Heart right ventricle (tissue), 16 donors: ENCODE measurements around the gene MYO3B. TPM values are rescaled to one million over a fixed set of nuclear protein-coding genes. Genes with fewer than 3 reads are reported as not detected.

Experiments used
- ATAC-seq, 8 donors: fragments of 200-7000 bp; cut with Tn5 transposase; one replicate each; pipeline ENCODE4 v1.9.1; 2020; ENCODE audit warnings: mild to moderate bottlenecking in 8 of 8, moderate library complexity in 8 of 8, moderate number of reproducible peaks in 1 of 8
- DNase-seq, 2 donors: peaks; one replicate each; pipeline ENCODE4 v3.0.0-alpha.2; 2020
- H3K27ac ChIP-seq, 10 donors: fragments of 200-600 bp; sonication (generic) in 2 of 10; one replicate each; pipeline versions ENCODE4 v1.5.0 to v1.8.0; 2020 to 2022; ENCODE audit warnings: mild to moderate bottlenecking in 3 of 10
- H3K27me3 ChIP-seq, 7 donors: fragments of 200-600 bp; one replicate each; pipeline ENCODE4 v1.8.0; 2021 to 2022; ENCODE audit warnings: mild to moderate bottlenecking in 2 of 7
- H3K36me3 ChIP-seq, 9 donors: fragments of 200-600 bp; sonication (generic) in 1 of 9; one replicate each; pipeline versions ENCODE4 v1.5.0 to v1.8.0; 2020 to 2022; ENCODE audit warnings: mild to moderate bottlenecking in 2 of 9
- H3K4me1 ChIP-seq, 9 donors: fragments of 200-600 bp; sonication (generic) in 1 of 9; one replicate each; pipeline versions ENCODE4 v1.5.0 to v1.8.0; 2020 to 2022; ENCODE audit warnings: mild to moderate bottlenecking in 4 of 9
- H3K4me3 ChIP-seq, 10 donors: fragments of 200-600 bp; sonication (generic) in 2 of 10; one replicate each; pipeline versions ENCODE4 v1.5.0 to v1.8.0; 2020 to 2022; ENCODE audit warnings: mild to moderate bottlenecking in 7 of 10, moderate library complexity in 2 of 10
- H3K9me3 ChIP-seq, 11 donors: fragments of 200-600 bp in 10 of 11; sonication (generic) in 2 of 11; one replicate each; pipeline versions ENCODE4 v1.5.0 to v1.8.0; 2013 to 2022; ENCODE audit warnings: mild to moderate bottlenecking in 2 of 11, control low read depth in 1 of 11, moderate library complexity in 1 of 11
- WGBS, 2 donors: extraction: QIAGEN DNeasy Blood & Tissue Kit; methylation state at CpG; one replicate each; pipeline ENCODE4 v1.1.7; 2013; ENCODE audit warnings: inconsistent platforms in 1 of 2; 5-methylcytosine and 5-hydroxymethylcytosine counted together
- intact Hi-C, 10 donors: fragments of 100-400 bp; cut with DNase I; formaldehyde crosslinking; loops; one replicate each; pipeline versions ENCODE4 v1.11.1 to v1.14.2; 2022
- polyA plus RNA-seq, 2 donors: library from polyadenylated mRNA; stranded (reverse); fragments of 200-250 nt; gene quantifications; one replicate each; pipeline ENCODE4 v1.2.3, GENCODE V29; 2013
- total RNA-seq, 10 donors: library from RNA; stranded (reverse); fragmentation: NEBNext Ultra II Directional in 3 of 10; extraction: Animal tissue kit (Norgen Biotek cat#: 25700) in 3 of 10; gene quantifications; one replicate each; pipeline versions ENCODE4 v1.2.1 to v1.2.4, GENCODE V29; 2021 to 2023
- TF ChIP-seq, protein P1 (sequence below), 9 donors: fragments of 200-600 bp; sonication (generic) in 2 of 9; IDR thresholded peaks; one replicate each; pipeline versions ENCODE4 v1.5.0 to v1.8.0; 2021 to 2022; ENCODE audit warnings: antibody characterized with exemption in 9 of 9, mild to moderate bottlenecking in 5 of 9, moderate library complexity in 1 of 9
- donor health status: Arrhythmogenic right ventricular cardiomyopathy.
- donor health status: ischemic (EF 13 %, LVEDD 7.1; RV severe dilation, severe dysfunction).
- donor health status: healthy with polysubstance abuse.
- donor health status: DM: no; HTN: yes; CAD: no.
- donor health status: DM: no; HTN: no; CAD: no.
- donor health status: ischemic (EF 25% LVEDD 6.9; RV normal size, moderate dysfunction).
- donor health status: ischemic (EF 25% LVEDD 5.7; RV mildly dilated, moderate dysfunction).
- donor health status: healthy.
- donor health status: DM: yes; HTN: yes; CAD: no.
- donor health status: Ischemic cardiomyopathy.
- donor health status: ischemic (EF 35%, LVEDD 5.7; RV mildly dilated, moderate dysfunction).
- donor health status: nonischemic (EF 11% LVEDD 7.7; RV severe dilation, severe dysfunction).
- donor health status: DM: yes; HTN: yes; CAD: no.
- donor health status: PGD.
- donor health status: ischemic (EF 29% LVEDD 5.4; RV normal size, mild dysfunction).
- donor health status: nonischemic (EF 23%, LVEDD 6.1; RV moderate dilation, normal function).

The MYO3B gene
- total and polyA plus RNA-seq, 12 donors, result 0.05 to 0.21 (median 0.09) TPM; not detected in 8

DNA sequence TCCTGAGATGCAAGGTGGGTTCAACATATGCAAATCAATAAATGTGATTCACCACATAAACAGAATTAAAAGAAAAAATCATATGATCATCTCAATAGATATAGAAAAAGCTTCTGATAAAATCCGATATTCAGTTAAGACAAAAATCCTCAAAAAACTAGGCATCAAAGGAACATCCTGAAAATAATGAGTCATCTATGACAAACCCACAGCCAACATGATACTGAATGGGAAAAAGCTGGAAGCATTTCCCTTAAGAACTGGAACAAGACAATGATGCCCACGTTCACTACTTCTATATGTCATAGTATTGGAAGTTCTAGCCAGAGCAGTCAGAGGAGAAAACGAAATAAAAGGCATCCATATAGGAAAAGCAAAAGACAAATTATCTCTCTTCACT is 80.4 kb downstream of the MYO3B start:
- Histone ChIP-seq H3K4me1 (no peaks in the 10 kb centered on the region), H3K27ac (no peak overlapping the region), H3K36me3 (no peaks in the 10 kb centered on the region), H3K27me3 (peaks cover 0 to 11% (median 5%) of the 10 kb centered on the region in 7 donors), H3K4me3 (no peak overlapping the region), H3K9me3 (peaks cover 0 to 34% (median 2%) of the 10 kb centered on the region in 11 donors)
- intact Hi-C loops, result no loop called here
- ATAC-seq (no peak), DNase-seq (no peak)
- TF ChIP-seq, protein P1, sequence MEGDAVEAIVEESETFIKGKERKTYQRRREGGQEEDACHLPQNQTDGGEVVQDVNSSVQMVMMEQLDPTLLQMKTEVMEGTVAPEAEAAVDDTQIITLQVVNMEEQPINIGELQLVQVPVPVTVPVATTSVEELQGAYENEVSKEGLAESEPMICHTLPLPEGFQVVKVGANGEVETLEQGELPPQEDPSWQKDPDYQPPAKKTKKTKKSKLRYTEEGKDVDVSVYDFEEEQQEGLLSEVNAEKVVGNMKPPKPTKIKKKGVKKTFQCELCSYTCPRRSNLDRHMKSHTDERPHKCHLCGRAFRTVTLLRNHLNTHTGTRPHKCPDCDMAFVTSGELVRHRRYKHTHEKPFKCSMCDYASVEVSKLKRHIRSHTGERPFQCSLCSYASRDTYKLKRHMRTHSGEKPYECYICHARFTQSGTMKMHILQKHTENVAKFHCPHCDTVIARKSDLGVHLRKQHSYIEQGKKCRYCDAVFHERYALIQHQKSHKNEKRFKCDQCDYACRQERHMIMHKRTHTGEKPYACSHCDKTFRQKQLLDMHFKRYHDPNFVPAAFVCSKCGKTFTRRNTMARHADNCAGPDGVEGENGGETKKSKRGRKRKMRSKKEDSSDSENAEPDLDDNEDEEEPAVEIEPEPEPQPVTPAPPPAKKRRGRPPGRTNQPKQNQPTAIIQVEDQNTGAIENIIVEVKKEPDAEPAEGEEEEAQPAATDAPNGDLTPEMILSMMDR (IDR thresholded peaks at IDR 0.05), result no peak
- WGBS, 2 donors, result 75 to 81% methylated on average over 3 of the region's 3 CpGs

DNA sequence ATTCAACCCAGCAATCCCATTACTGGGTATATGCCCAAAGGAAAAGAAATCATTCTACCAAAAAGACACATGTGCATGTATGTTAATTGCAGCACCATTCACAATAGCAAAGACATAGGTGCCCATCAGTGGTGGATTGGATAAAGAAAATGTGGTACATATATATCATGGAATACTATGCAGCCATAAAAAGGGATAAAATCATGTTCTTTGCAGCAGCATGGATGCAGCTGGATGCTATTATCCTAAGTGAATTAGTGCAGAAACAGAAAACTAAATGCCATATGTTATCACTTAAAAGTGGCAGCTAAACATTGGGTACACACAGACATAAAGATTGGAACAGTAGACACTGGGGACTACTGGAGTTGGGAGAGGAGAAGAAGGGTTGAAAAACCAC is 82.2 kb downstream of the MYO3B start:
- TF ChIP-seq, protein P1 (IDR thresholded peaks at IDR 0.05), result no peak
- Histone ChIP-seq H3K36me3 (no peaks in the 10 kb centered on the region), H3K27ac (no peak overlapping the region), H3K27me3 (no peaks in the 10 kb centered on the region), H3K4me1 (no peaks in the 10 kb centered on the region), H3K4me3 (no peak overlapping the region), H3K9me3 (peaks cover 0 to 45% (median 2%) of the 10 kb centered on the region in 11 donors)
- intact Hi-C loops, result no loop called here
- DNase-seq, result no peak
- ATAC-seq, result no peak

DNA sequence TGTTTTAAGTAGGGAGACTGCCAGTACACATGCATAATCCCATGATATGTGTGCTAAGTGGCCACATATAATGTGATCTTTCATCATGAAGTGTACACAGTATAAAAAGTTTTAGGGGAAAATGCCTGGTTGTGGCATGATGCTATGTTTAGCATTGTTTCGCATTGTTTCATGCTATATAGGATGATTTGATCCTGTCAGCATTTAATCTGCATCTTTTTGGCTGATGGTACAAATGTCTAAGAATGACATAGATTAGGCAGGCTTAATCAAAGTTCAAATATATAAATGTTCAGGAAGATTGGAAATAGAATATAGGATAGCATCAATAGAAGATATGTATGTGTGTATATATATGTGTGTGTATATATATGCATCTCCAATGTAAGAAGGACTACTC is 83.6 kb downstream of the MYO3B start:
- ATAC-seq, result no peak
- H3K36me3 ChIP-seq, result no peaks in the 10 kb centered on the region
- no peak overlapping the region for H3K4me3 ChIP-seq
- DNase-seq, result no peak
- 92 to 96% methylated on average over 1 of the region's 1 CpG for WGBS, 2 donors
- TF ChIP-seq, protein P1 (IDR thresholded peaks at IDR 0.05), result no peak
- H3K27me3 ChIP-seq, result no peaks in the 10 kb centered on the region
- peaks cover 0 to 45% (median 2%) of the 10 kb centered on the region in 11 donors for H3K9me3 ChIP-seq
- intact Hi-C loops, result no loop called here
- no peaks in the 10 kb centered on the region for H3K4me1 ChIP-seq
- no peak overlapping the region for H3K27ac ChIP-seq

DNA sequence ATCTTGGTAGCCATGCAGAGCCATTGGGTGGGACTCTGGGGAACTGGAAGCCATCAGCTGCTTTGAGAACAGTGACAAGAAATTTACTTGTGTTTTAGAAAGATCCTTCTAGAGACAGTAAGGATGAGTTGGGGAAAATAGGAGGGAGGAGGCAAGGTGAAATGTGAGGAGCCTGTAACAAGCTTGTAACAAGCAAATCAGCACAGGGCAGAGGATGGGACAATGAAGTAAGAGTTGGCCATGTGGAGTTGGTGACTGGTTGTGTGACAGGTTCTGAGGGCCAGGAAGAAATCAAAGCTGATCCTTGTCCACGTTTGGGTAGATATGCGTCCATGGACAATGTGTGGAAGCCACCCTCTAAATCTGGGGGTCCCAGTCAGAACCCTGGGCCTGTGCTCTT is 84.4 kb downstream of the MYO3B start:
- no peak overlapping the region for H3K27ac ChIP-seq
- no peaks in the 10 kb centered on the region for H3K4me1 ChIP-seq
- 86 to 88% methylated on average over 2 of the region's 2 CpGs for WGBS, 2 donors
- DNase-seq (no peak), ATAC-seq (no peak)
- peaks cover 0 to 45% (median 0%) of the 10 kb centered on the region in 11 donors for H3K9me3 ChIP-seq
- intact Hi-C loops, result no loop called here
- no peak overlapping the region for H3K4me3 ChIP-seq
- TF ChIP-seq, protein P1 (IDR thresholded peaks at IDR 0.05), result no peak
- no peaks in the 10 kb centered on the region for H3K36me3 ChIP-seq
- no peaks in the 10 kb centered on the region for H3K27me3 ChIP-seq
